Nephron (organoid): ENCODE results near the gene PROK1.

Source experiments
- H3K27ac Mint-ChIP-seq, 3 experiments: 2 replicates each; pipeline ENCODE4 v1.8.0; 2020; ENCODE audit warnings: mixed read lengths in 3 of 3, mild to moderate bottlenecking in 2 of 3, moderate library complexity in 1 of 3
- H3K27me3 Mint-ChIP-seq: 2 replicates; pipeline ENCODE4 v1.8.0; 2021; ENCODE audit warnings: low read depth, mild to moderate bottlenecking, moderate library complexity, mixed read lengths
- H3K36me3 Mint-ChIP-seq: 2 replicates; pipeline ENCODE4 v1.8.0; 2020; ENCODE audit warnings: low read depth, mixed read lengths
- H3K4me1 Mint-ChIP-seq: 2 replicates; pipeline ENCODE4 v1.8.0; 2020; ENCODE audit warnings: mixed read lengths
- H3K4me3 Mint-ChIP-seq, 3 experiments: 2 replicates each; pipeline ENCODE4 v1.8.0; 2020; ENCODE audit warnings: mild to moderate bottlenecking in 3 of 3, mixed read lengths in 3 of 3, moderate library complexity in 2 of 3
- H3K9me3 Mint-ChIP-seq: 2 replicates; pipeline ENCODE4 v1.8.0; 2020; ENCODE audit warnings: mixed read lengths
- TF ChIP-seq, protein P1 (sequence below), 3 experiments: fragments of 200-600 bp; sonication (generic); IDR thresholded peaks; one replicate each; pipeline ENCODE4 v1.5.0; 2021; ENCODE audit warnings: antibody characterized with exemption in 3 of 3; ENCODE audit not compliant: unreplicated experiment in 3 of 3

Gene PROK1

DNA sequence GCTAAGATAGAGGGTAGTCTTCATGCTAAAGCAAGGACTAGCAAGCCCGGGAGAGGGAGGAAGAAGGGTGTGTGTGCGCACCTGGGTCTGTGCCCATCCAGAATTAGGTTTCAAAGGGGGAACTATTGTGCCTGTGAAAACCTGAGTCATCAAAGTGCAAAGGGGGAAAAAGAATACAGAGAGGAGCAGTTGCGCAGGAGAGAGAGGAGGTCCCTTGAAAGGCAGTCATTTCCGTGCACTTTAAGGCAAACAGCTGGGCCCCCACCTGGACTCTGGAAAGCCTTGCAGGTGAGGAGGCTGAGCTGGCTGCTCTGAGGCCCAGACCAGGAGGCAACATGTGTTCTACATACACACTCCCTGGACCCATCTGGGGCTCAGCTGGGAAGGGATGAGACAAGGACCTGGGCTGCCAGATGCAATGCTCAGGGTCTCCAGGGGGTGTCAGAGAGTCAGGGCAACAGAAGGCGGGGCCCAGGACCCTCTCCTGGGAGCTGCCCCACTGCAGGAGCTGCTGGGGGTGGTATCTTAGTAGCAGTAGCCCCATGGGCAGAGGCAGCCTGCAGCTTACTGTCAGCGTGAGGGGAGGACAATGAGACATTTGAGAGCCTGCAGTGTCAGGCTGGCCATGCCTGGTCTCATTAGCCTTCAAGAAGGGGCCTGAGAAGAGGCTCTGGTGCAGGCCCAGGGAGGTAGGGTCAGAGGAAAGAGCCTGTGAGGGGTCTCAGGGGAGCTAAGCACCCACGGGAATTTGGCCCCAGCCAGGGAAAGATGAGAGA, 14.3 kb downstream of the PROK1 start:
- TF ChIP-seq, protein P1, sequence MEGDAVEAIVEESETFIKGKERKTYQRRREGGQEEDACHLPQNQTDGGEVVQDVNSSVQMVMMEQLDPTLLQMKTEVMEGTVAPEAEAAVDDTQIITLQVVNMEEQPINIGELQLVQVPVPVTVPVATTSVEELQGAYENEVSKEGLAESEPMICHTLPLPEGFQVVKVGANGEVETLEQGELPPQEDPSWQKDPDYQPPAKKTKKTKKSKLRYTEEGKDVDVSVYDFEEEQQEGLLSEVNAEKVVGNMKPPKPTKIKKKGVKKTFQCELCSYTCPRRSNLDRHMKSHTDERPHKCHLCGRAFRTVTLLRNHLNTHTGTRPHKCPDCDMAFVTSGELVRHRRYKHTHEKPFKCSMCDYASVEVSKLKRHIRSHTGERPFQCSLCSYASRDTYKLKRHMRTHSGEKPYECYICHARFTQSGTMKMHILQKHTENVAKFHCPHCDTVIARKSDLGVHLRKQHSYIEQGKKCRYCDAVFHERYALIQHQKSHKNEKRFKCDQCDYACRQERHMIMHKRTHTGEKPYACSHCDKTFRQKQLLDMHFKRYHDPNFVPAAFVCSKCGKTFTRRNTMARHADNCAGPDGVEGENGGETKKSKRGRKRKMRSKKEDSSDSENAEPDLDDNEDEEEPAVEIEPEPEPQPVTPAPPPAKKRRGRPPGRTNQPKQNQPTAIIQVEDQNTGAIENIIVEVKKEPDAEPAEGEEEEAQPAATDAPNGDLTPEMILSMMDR (IDR thresholded peaks at IDR 0.05; ENCODE audit: unreplicated experiment in 3 of 3), result no peak
- H3K36me3 Mint-ChIP-seq, result no peaks in the 10 kb centered on the region
- H3K4me1 Mint-ChIP-seq, result no peaks in the 10 kb centered on the region
- no peak overlapping the region for H3K4me3 Mint-ChIP-seq
- no peaks in the 10 kb centered on the region for H3K9me3 Mint-ChIP-seq
- H3K27ac Mint-ChIP-seq, result no peak overlapping the region
- peaks cover 23% of the 10 kb centered on the region for H3K27me3 Mint-ChIP-seq

DNA sequence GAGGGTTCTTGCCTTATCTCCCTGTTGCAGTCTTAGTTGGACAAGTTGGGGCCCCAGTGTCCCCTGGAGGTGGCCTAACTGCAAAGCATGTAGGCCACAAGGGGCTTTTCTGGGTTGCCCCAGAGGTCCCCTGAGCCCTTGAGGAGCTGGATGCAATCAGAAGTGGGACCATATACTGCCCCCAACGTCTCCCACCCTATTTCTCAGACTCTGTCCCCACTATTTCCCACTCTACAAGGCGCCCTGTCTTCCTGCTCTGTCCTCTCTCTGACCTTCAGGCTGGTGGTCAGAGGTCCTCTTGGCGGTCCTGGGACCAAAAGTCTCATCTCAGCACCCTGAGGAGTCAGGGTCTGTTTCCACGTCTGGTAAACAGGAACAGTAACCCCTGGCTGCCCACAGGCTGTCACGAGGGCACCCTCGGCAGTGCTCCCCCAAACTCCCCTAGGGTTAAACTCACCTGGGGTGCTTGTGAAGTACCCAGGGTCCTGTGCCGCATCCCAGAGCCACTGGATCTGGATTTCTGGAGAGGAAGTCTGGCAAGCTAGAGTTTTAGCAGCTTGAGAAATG, 14.9 kb downstream of the PROK1 start:
- Mint-ChIP-seq H3K27ac (no peak overlapping the region), H3K27me3 (peaks cover 19% of the 10 kb centered on the region), H3K4me3 (no peak overlapping the region), H3K9me3 (no peaks in the 10 kb centered on the region), H3K4me1 (no peaks in the 10 kb centered on the region), H3K36me3 (no peaks in the 10 kb centered on the region)
- TF ChIP-seq, protein P1 (IDR thresholded peaks at IDR 0.05; ENCODE audit: unreplicated experiment in 3 of 3), result no peak

DNA sequence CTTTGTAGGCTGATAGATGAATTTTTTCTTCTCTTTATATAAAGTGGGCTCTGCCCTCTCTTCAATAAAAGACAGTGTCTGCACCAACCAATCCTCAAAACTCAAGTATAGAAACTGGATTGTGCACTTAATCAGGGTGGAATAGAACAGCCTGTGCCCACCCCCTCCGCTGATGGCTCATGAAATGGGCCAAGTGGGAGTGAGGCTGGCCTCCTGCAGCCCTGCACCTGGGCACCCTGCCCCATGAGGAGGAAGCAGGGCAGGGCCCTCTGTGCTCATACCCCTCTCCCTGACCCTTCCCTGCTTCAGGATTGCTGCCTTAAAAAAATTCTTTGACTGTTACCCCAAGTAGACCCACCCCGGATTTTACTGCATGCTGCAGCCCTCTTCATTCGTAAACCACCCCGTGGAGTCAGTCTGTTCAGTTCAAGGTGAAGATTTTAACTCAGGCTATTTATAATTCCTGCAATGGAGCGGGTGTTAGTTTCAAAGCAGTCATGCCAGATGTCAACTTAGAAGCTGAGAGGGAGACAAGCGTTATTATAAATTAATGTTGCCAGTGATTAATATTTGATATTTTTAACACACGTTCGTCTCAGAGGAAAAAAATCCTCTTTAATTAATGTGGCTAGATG, 15.8 kb downstream of the PROK1 start:
- TF ChIP-seq, protein P1 (IDR thresholded peaks at IDR 0.05; ENCODE audit: unreplicated experiment in 3 of 3), result no peak
- H3K27ac Mint-ChIP-seq, result no peak overlapping the region

DNA sequence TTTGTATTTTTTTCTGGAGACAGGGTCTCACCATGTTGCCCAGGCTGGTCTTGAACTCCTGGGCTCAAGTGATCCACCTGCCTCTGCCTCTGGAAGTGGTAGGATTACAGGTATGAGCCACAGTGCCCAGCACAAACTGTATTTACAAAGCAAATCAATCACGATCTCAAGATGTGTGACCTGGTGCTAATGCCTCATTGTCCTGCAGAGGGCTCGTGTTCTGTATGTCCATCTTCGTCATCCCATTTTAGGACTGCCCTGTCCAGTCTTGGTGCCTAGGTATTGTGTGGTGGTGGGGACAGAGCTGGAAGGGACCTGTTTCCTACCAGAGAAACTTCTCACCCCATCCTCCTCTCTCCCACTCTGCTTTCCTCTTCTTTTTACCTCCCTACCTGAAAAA, 20.2 kb downstream of the PROK1 start:
- Mint-ChIP-seq H3K4me1 (no peaks in the 10 kb centered on the region), H3K27ac (no peak overlapping the region), H3K9me3 (no peaks in the 10 kb centered on the region), H3K36me3 (no peaks in the 10 kb centered on the region), H3K4me3 (no peak overlapping the region), H3K27me3 (peaks cover 14% of the 10 kb centered on the region)
- TF ChIP-seq, protein P1 (IDR thresholded peaks at IDR 0.05; ENCODE audit: unreplicated experiment in 3 of 3), result no peak

More for the DNA sequence above, 15.8 kb downstream of the PROK1 start:
- no peaks in the 10 kb centered on the region for H3K4me1 Mint-ChIP-seq
- no peaks in the 10 kb centered on the region for H3K36me3 Mint-ChIP-seq
- no peak overlapping the region for H3K4me3 Mint-ChIP-seq
- no peaks in the 10 kb centered on the region for H3K9me3 Mint-ChIP-seq
- H3K27me3 Mint-ChIP-seq, result peaks cover 20% of the 10 kb centered on the region

DNA sequence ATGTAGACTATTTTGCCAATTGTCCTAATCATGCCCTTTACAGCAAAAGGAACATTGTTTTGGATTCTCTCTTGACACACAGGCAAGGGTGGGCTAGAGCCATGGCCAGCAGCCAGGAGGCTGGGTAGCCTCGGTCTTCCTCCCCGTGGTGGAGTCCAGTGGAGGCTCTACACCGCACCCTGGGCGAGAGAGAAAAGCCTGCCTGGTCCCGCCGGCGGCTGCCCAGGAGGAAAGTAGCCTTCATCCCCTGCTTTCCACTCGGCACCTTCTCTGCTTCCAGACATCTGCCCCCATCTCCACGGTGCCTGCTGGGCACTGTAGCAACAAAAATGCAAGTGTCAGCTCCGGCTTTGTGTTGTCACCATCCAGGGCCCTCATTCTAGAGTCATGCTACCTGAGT, 21.6 kb downstream of the PROK1 start:
- H3K36me3 Mint-ChIP-seq, result no peaks in the 10 kb centered on the region
- no peaks in the 10 kb centered on the region for H3K9me3 Mint-ChIP-seq
- TF ChIP-seq, protein P1 (IDR thresholded peaks at IDR 0.05; ENCODE audit: unreplicated experiment in 3 of 3), result no peak

More for the DNA sequence above, 21.6 kb downstream of the PROK1 start:
- no peak overlapping the region for H3K27ac Mint-ChIP-seq
- no peak overlapping the region for H3K4me3 Mint-ChIP-seq
- H3K27me3 Mint-ChIP-seq, result peaks cover 14% of the 10 kb centered on the region
- H3K4me1 Mint-ChIP-seq, result no peaks in the 10 kb centered on the region
